H1 (cell line): ENCODE results near the gene ANXA1. TPM values are rescaled to one million over a fixed set of nuclear protein-coding genes. Genes with fewer than 3 reads are reported as not detected.

Experiments used
- EP300 ChIP-seq, 2 experiments: IDR thresholded peaks; 1 replicate in 1 of 2; 2 replicates in 1 of 2; pipeline ENCODE4 v1.6.1; 2011 to 2012; ENCODE audit warnings: low read depth in 2 of 2, low read length in 2 of 2, mild to moderate bottlenecking in 2 of 2, borderline replicate concordance in 1 of 2, inconsistent platforms in 1 of 2, moderate library complexity in 1 of 2
- JUN ChIP-seq: IDR thresholded peaks from 2 replicates; pipeline ENCODE4 v1.6.1; 2011; ENCODE audit warnings: low read depth, mild to moderate bottlenecking, improper control_type of control experiment, low read length
- NANOG ChIP-seq: IDR thresholded peaks from 2 replicates; pipeline ENCODE4 v1.6.1; 2011; ENCODE audit warnings: low read length, low read depth, mild to moderate bottlenecking, inconsistent platforms; ENCODE audit not compliant: insufficient read depth, poor library complexity, severe bottlenecking
- POLR2AphosphoS5 ChIP-seq: IDR thresholded peaks from 2 replicates; pipeline ENCODE4 v1.6.1; 2011; ENCODE audit warnings: low read depth, low read length
- SRF ChIP-seq: IDR thresholded peaks from 2 replicates; pipeline ENCODE4 v1.6.1; 2011; ENCODE audit warnings: mild to moderate bottlenecking, low read depth, low read length, moderate library complexity
- TAF1 ChIP-seq: IDR thresholded peaks from 2 replicates; pipeline ENCODE4 v1.6.1; 2011; ENCODE audit warnings: mild to moderate bottlenecking, low read depth, low read length
- polyA plus RNA-seq, 7 experiments: library from polyadenylated mRNA; depleted of rRNA in 3 of 7; stranded (reverse) in 5 of 7; unstranded in 2 of 7; fragments of >200 nt in 5 of 7; fragments of 200-250 nt in 2 of 7; gene quantifications; 1 replicate in 5 of 7; 2 replicates in 1 of 7; 4 replicates in 1 of 7; pipeline versions ENCODE4 v1.2.1 to v1.2.3, GENCODE V29; 2011 to 2013; ENCODE audit warnings: missing spikeins in 2 of 7, mixed read lengths in 2 of 7
- total RNA-seq: library from RNA; stranded (reverse); fragmentation: NEBNext Ultra II Directional; extraction: Animal tissue kit (Norgen Biotek cat#: 25700); gene quantifications from 2 replicates; pipeline ENCODE4 v1.2.1, GENCODE V29; 2021

The ANXA1 gene
- total and polyA plus RNA-seq, 2 of the 8 experiments (the other 6 are each of a cell fraction or from before 2014, with no cell fraction given): 0.71 to 5.7 TPM

DNA sequence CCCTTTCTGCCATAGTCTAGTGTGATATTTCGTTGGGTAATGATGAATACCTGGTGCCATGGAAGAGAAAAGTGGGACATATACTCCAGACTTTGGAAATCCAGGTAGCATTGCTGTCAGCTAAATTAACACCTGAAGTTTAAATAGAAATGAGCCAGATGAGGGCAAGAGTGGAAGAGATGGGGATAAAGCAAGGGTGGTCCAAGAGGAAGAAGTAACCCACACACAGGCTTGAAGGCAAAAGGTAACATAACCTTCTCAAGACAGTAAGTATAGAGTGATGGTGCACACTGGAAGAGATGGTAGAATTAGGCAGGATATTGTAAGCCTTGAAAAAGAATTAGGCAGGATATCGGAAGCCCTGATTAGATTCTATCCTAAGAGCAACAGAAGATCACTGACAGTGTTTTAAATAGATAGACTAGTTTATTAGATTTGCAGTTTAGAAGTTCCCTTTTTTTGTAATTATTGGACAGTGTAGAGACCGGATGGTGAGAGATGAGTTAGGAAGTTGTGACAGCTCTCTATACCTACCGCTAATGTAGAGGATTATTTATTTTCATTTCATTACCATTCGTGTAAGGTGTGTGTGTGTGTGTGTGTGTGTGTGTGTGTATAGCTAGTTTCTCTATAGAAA, 16.8 kb downstream of the ANXA1 start (continued):
- TF ChIP-seq NANOG: no peak
- TF ChIP-seq EP300 (IDR thresholded peaks at IDR 0.05; ENCODE audit: borderline replicate concordance in 1 of 2, low read depth in 2 of 2, low read length in 2 of 2): no peak
- no peak for TF ChIP-seq SRF
- no peak for TF ChIP-seq TAF1
- no peak for TF ChIP-seq POLR2AphosphoS5
- TF ChIP-seq JUN: no peak
